Esophagus squamous epithelium (tissue), 5 donors: Measurements from ENCODE around the gene SRPK1. TPM values are rescaled to one million over a fixed set of nuclear protein-coding genes. Genes with fewer than 3 reads are reported as not detected.
"Not testable (repeated sequence)": the region's sequence is repeated elsewhere in the genome, so short reads cannot be mapped to it uniquely, and the experiment has no call there.

Experiments
- DNase-seq: peaks from one replicate; lab custom pipeline; 2025; lab: John Stamatoyannopoulos, UW
- H3K27ac ChIP-seq, 4 donors: fragments of 200-600 bp; sonication (generic); one replicate each; pipeline ENCODE4 v1.5.1; 2016 to 2019; ENCODE audit warnings: mild to moderate bottlenecking in 1 of 4
- H3K27me3 ChIP-seq, 4 donors: fragments of 200-600 bp; sonication (generic); 1 replicate in 3 of 4; 2 replicates in 1 of 4; pipeline versions ENCODE4 v1.5.1 to v1.6.0; 2017 to 2021; ENCODE audit warnings: antibody characterized with exemption in 1 of 4
- H3K36me3 ChIP-seq, 3 donors: fragments of 200-600 bp; sonication (generic); one replicate each; pipeline ENCODE4 v1.5.1; 2016 to 2019
- H3K4me1 ChIP-seq, 3 donors: fragments of 200-600 bp; sonication (generic); one replicate each; pipeline ENCODE4 v1.5.1; 2017 to 2019
- H3K4me3 ChIP-seq, 4 donors: fragments of 200-600 bp; sonication (generic); 1 replicate in 3 of 4; 2 replicates in 1 of 4; pipeline ENCODE4 v1.5.1; 2016 to 2019; ENCODE audit warnings: mild to moderate bottlenecking in 2 of 4, moderate library complexity in 1 of 4
- H3K9me3 ChIP-seq, 3 donors: fragments of 200-600 bp; sonication (generic); one replicate each; pipeline ENCODE4 v1.5.1; 2016 to 2019
- CTCF ChIP-seq, 6 experiments: fragments of 450-650 bp in 4 of 6; fragments of 200-600 bp in 2 of 6; sonication (generic) in 2 of 6; IDR thresholded peaks; one replicate each; pipeline ENCODE4 v1.5.1; 2016 to 2019; ENCODE audit warnings: antibody characterized with exemption in 6 of 6, mild to moderate bottlenecking in 4 of 6, moderate library complexity in 4 of 6
- POLR2A ChIP-seq, 4 donors: fragments of 450-650 bp; IDR thresholded peaks; one replicate each; pipeline ENCODE4 v1.6.1; 2017; ENCODE audit warnings: antibody characterized with exemption in 4 of 4, mild to moderate bottlenecking in 4 of 4, moderate library complexity in 3 of 4
- WGBS, 2 donors: methylation state at CpG; one replicate each; pipeline ENCODE4 v1.1.5; 2018; 5-methylcytosine and 5-hydroxymethylcytosine counted together
- intact Hi-C: fragments of 100-400 bp; cut with DNase I; formaldehyde crosslinking; loops from one replicate; pipeline ENCODE4 v1.15.0; 2022
- total RNA-seq, 4 donors: library from RNA; depleted of rRNA; stranded (reverse); fragments of >200 nt; gene quantifications; one replicate each; pipeline ENCODE4 v1.1.0, GENCODE V29; 2016
- donor health status: DM: yes; HTN: yes; CAD: no.

SRPK1 gene
- total RNA-seq, 4 donors from 2014 or later = 66.1 to 109 (median 86.5) TPM

DNA sequence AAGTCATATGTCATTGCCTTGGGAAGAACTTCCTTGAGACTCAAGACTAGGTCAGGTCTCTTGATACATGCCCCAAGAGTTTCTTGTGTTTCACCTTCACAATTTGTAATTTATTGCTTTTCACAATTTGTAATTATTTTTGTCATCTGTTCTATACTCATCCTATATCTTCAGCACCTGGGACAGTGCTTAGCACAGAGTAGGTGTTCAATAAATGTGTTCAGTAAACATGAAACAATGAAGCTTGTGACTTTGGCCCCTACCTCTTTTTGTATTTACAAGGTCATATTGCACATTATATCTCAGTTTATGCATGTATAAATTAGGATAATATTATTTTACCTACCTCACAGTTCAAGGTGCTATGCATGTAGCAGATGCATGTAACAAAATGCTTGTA, 21.5 kb upstream of the SRPK1 start:
- Histone ChIP-seq H3K4me3 (no peak overlapping the region), H3K27me3 (no peaks in the 10 kb centered on the region), H3K9me3 (no peaks in the 10 kb centered on the region), H3K27ac (no peak overlapping the region), H3K36me3 (no peaks in the 10 kb centered on the region), H3K4me1 (peaks cover 0 to 9% (median 0%) of the 10 kb centered on the region in 3 donors)
- no peak for DNase-seq
- intact Hi-C loops = no loop called here
- TF ChIP-seq CTCF (IDR thresholded peaks at IDR 0.05) = no peak
- no peak for TF ChIP-seq POLR2A (IDR thresholded peaks at IDR 0.05)

GRCh38 chr6:35941170-35941569, 20.3 kb upstream of the SRPK1 start:
- DNase-seq, H3K9me3 ChIP-seq, H3K27ac ChIP-seq, H3K4me3 ChIP-seq, intact Hi-C loops, H3K36me3 ChIP-seq, H3K27me3 ChIP-seq, H3K4me1 ChIP-seq: not testable (repeated sequence)
- 83 to 96% methylated on average over 6 to 7 of the region's 7 CpGs for WGBS, 2 donors

GRCh38 chr6:35940014-35940413, 19.1 kb upstream of the SRPK1 start:
- H3K9me3 ChIP-seq, intact Hi-C loops, H3K4me3 ChIP-seq, H3K27ac ChIP-seq, H3K4me1 ChIP-seq, H3K27me3 ChIP-seq, DNase-seq, H3K36me3 ChIP-seq: not testable (repeated sequence)
- 93 to 94% methylated on average over 2 of the region's 2 CpGs for WGBS, 2 donors

GRCh38 chr6:35939259-35939658, 18.4 kb upstream of the SRPK1 start:
- DNase-seq, intact Hi-C loops, H3K27me3 ChIP-seq, H3K36me3 ChIP-seq, H3K27ac ChIP-seq, H3K9me3 ChIP-seq, H3K4me3 ChIP-seq, H3K4me1 ChIP-seq: not testable (repeated sequence)
- peak in 1 of 6 experiments; percentile 17 for TF ChIP-seq CTCF (IDR thresholded peaks at IDR 0.05)
- 91 to 96% methylated on average over 5 of the region's 5 CpGs for WGBS, 2 donors

DNA sequence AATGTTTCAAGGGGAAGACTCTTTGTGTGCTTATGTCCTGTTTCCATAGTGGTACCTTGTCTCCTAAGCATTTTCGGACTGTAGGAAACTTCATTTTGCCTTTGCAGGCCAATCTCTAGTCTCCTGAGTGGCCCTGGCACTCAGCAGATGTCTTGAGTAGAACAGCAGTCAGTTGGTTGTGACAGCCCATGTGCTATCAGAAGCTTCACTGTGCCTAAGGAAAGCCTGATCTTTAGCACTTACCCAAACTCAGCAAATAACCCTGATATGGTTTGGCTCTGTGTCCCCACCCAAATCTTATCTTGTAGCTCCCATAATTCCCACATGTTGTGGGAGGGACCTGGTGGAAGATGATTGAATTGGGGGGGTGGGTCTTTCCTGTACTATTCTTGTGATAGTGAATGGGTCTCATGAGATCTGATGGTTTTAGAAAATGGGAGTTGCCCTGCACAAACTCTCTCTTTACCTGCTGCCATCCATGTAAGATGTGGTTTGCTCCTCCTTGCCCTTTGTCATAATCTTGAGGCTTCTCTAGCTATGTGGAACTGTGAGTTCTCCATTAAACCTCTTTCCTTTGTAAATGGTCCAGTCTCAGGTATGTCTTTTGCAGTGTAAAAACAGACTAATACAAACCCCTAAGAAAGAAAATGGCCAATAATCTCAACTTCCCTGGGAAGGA, 15.9 kb upstream of the SRPK1 start:
- WGBS, 2 donors = 94 to 100% methylated on average over 1 of the region's 1 CpG
- no peak for DNase-seq
- no peak for TF ChIP-seq POLR2A (IDR thresholded peaks at IDR 0.05)
- no peak for TF ChIP-seq CTCF (IDR thresholded peaks at IDR 0.05)
- Histone ChIP-seq H3K36me3 (no peaks in the 10 kb centered on the region), H3K4me3 (no peak overlapping the region), H3K9me3 (no peaks in the 10 kb centered on the region), H3K27ac (no peak overlapping the region), H3K27me3 (no peaks in the 10 kb centered on the region), H3K4me1 (no peaks in the 10 kb centered on the region)
- intact Hi-C loops = no loop called here

DNA sequence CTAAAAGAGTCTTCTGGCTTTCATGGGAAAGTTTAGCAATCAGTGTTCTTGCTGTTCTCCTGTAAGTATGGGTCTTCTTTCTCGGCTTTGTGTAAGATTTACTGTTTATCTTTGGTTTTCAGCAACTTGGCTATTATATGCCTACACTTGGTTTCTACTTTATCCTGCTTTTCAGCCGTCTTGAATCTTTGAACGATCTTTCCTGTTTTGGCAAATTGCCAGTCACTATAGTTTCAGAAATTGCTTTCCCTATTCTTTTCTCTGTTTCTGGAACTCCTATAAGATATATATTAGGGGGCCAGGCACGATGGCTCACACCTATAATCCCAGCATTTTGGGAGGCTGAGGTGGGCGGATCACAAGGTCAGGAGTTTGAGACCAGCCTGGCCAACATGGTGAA, 14.6 kb upstream of the SRPK1 start:
- no peaks in the 10 kb centered on the region for H3K9me3 ChIP-seq
- H3K36me3 ChIP-seq = no peaks in the 10 kb centered on the region
- intact Hi-C loops = no loop called here
- DNase-seq = no peak
- H3K27ac ChIP-seq = no peak overlapping the region
- WGBS, 2 donors = 40 to 48% methylated on average over 4 to 5 of the region's 5 CpGs
- TF ChIP-seq POLR2A (IDR thresholded peaks at IDR 0.05) (no peak), CTCF (IDR thresholded peaks at IDR 0.05) (no peak)
- H3K4me1 ChIP-seq = no peaks in the 10 kb centered on the region
- H3K27me3 ChIP-seq = no peaks in the 10 kb centered on the region
- no peak overlapping the region for H3K4me3 ChIP-seq
